ENCODE results near the gene EYA4.

The EYA4 gene

GRCh38 chr6:133348846-133349245 lies 107.7 kb downstream of the EYA4 start:
- no peak for DNase-seq

- no peak for DNase-seq
These were observed 109.8 kb downstream of the EYA4 start for GRCh38 chr6:133350928-133351327.

- DNase-seq = no peak
These were observed 110.9 kb downstream of the EYA4 start for GRCh38 chr6:133352046-133352445.

GRCh38 chr6:133353061-133353460 lies 111.9 kb downstream of the EYA4 start:
- no peak for DNase-seq

- no peak for DNase-seq
These were observed 114.8 kb downstream of the EYA4 start for GRCh38 chr6:133355922-133356321.

- no peak for DNase-seq
These were observed 117.5 kb downstream of the EYA4 start for GRCh38 chr6:133358574-133359150.

GRCh38 chr6:133359256-133359655 lies 118.1 kb downstream of the EYA4 start:
- no peak for DNase-seq

GRCh38 chr6:133359760-133360159 lies 118.6 kb downstream of the EYA4 start:
- DNase-seq = no peak

- DNase-seq = no peak
These were observed 119.0 kb downstream of the EYA4 start for GRCh38 chr6:133360194-133360593.

- DNase-seq = no peak
These were observed 121.7 kb downstream of the EYA4 start for GRCh38 chr6:133362813-133363212.

- no peak for DNase-seq
These were observed 127.5 kb downstream of the EYA4 start for GRCh38 chr6:133368664-133369063.

GRCh38 chr6:133369773-133370272 lies 128.7 kb downstream of the EYA4 start:
- DNase-seq = no peak

GRCh38 chr6:133376743-133377142 lies 135.6 kb downstream of the EYA4 start:
- DNase-seq = no peak

- DNase-seq = no peak
These were observed 136.1 kb downstream of the EYA4 start for GRCh38 chr6:133377219-133377618.

GRCh38 chr6:133380047-133380446 lies 138.9 kb downstream of the EYA4 start:
- no peak for DNase-seq

- DNase-seq = no peak
These were observed 139.6 kb downstream of the EYA4 start for GRCh38 chr6:133380723-133381122.

GRCh38 chr6:133388731-133389130 lies 147.6 kb downstream of the EYA4 start:
- DNase-seq = peak in 7 of 56 donors; percentile 1 to 32 (median 4)

- no peak for DNase-seq
These were observed 149.0 kb downstream of the EYA4 start for GRCh38 chr6:133390168-133390567.

GRCh38 chr6:133392015-133392414 lies 150.9 kb downstream of the EYA4 start:
- no peak for DNase-seq

GRCh38 chr6:133392641-133393040 lies 151.5 kb downstream of the EYA4 start:
- DNase-seq = no peak

- no peak for DNase-seq
These were observed 152.7 kb downstream of the EYA4 start for GRCh38 chr6:133393891-133394290.

- DNase-seq = no peak
These were observed 153.5 kb downstream of the EYA4 start for GRCh38 chr6:133394630-133395029.

- no peak for DNase-seq
These were observed 155.3 kb downstream of the EYA4 start for GRCh38 chr6:133396233-133396983.
